CD4-positive, alpha-beta T cell treated with Interleukin-6 for 4 hours (primary cell): ENCODE data around the gene PRLH.

ENCODE experiments used
- DNase-seq: peaks from one replicate; pipeline ENCODE4 v3.0.0-alpha.2; 2020; ENCODE audit warnings: mixed read lengths

PRLH gene

GRCh38 chr2:237540223-237540775 is 26.1 kb upstream of the PRLH start:
- no peak for DNase-seq

DNA sequence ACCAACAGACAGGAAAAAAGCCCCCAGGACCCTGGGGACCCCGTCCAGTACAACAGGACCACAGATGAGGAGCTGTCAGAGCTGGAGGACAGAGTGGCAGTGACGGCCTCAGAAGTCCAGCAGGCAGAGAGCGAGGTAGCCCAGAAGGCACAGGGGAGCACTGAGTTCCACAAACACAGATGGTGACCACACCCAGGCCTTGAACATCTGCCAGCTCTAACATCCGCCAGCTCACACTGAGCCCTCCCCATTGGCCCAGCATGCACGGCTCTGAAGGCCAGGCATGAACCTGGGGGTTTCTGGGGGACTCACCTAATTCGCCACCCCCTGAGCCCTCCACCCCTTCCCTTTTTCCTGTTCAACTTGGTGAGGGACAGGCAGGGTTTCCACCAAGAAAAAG is 25.6 kb upstream of the PRLH start:
- no peak for DNase-seq

DNA sequence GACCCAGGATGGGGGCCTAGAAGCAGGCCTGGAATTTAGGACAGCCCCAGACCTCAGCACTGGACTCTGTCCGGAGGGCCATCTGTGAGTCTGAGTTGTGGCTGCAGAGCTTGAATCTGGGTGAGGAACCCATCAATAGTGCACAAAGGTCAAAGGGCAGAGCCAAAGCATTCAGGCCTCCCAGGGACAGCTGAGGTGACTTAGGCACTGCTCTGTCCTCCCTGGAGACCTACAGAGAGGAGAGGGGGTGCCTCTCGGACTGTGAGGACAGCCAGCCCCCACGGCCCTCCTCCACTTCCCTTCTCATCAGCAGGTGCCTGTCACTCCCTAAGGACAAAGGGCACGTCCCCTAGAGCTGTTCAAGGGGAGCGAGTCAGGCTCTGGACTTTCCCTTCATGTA is 25.1 kb upstream of the PRLH start:
- no peak for DNase-seq

GRCh38 chr2:237542001-237542704 is 24.2 kb upstream of the PRLH start:
- DNase-seq = no peak

DNA sequence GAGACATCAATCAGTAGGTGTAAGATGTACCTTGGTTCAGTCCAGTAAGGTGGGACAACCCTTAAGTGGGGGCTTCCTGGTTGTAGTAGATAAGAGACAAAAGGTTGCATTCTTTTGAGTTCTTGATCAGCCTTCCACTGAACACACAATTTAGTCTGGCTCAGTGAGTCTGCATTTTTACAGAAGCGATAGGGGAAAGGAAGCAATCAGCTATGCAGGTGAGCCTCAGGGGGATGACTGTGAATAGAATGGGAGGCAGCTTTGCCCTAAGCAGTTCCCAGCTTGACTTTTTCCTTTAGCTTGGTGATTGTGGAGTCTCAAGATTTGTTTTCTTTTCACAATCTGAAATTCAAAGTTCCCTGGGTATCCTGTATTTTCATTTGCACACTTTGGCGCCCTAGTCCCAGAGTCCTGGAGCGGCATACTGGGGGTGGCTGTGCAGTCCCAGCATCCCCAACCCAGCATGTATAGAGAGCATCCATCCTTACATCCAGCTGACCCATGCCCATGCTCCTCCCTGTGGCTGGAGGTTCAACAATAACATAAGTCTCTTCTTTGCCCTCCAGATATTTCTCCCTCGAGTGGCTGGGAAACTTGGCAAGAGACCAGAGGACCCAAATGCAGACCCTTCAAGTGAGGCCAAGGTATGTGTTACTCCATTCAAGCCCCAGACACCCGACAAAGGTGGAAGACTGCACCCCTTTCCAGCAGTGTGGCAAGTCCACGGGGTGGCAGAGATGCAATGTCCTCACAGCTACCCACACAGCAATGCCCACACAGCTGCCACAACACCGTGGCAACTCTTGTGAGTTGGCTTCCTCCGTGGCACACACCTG is 20.1 kb upstream of the PRLH start:
- DNase-seq = no peak

DNA sequence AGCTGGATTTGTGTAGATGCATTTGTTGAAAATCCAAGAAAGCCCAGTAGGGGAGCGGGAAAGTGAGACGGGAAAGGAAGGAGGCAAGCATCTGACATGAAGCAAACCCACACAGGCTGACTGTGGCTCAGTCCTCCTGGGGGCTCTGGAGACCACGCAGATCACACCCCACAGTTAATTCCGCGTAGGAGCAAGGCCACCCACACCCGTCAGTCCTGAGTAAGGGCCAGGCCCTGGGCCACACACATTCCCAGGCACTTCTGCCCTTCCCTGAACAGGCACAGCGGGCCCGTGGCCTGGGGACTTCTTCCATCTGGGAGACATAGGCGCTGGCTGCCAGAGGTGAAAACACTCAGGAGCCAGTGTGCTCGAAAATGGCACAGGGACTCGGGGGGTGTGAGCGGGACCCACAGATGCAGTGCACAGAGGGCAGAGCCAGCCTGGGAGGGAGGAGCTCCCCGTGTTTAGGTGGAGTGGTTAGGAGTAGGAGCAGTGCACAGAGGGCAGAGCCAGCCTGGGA is 19.4 kb upstream of the PRLH start:
- DNase-seq = no peak

DNA sequence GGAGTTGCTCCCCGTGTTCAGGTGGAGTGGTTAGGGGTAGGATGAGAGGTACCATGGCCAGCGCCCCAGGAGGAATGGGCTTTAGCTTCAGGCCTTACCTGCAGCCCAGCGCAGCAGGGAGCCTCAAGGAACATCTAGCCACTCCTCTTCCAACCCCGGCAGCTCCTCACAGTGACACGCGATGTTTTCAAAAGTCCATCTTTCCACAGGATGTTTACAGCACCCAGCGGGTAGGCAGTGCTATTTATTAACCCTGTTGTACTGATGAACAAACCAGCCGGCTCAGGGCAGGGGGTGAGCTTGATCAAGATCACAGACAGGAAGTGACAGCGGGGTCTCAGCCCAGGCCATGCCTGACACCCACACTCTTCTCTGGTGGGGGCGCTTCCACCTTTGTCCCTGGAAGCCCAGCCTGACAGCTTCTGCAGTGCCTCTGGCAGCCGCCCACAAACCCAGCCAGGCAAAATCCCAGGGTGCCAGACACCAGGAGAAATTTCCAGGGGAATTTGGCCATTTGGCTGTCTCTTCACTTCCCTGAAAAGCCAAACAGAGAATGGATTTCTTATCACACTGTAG is 18.4 kb upstream of the PRLH start:
- DNase-seq = no peak

DNA sequence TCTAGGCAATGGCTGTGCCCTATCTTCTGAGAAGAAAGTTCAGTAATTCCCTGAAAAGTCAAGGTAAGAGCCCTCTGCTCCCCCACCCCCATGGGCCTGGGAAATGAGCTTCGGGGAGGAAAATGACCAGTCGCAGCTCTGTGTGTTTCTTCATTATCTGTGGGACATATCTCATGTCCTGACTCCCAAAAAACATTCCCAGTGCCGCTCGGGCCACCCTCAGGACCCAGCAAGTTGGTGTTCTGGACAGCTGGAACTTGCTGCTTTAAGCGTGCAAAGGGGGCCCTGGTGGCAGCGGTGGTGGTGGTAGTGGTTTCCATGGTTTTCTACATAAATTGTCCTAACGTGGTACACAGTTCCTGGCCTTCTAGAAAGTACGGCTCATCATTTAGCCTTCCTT is 17.2 kb upstream of the PRLH start:
- DNase-seq = no peak

DNA sequence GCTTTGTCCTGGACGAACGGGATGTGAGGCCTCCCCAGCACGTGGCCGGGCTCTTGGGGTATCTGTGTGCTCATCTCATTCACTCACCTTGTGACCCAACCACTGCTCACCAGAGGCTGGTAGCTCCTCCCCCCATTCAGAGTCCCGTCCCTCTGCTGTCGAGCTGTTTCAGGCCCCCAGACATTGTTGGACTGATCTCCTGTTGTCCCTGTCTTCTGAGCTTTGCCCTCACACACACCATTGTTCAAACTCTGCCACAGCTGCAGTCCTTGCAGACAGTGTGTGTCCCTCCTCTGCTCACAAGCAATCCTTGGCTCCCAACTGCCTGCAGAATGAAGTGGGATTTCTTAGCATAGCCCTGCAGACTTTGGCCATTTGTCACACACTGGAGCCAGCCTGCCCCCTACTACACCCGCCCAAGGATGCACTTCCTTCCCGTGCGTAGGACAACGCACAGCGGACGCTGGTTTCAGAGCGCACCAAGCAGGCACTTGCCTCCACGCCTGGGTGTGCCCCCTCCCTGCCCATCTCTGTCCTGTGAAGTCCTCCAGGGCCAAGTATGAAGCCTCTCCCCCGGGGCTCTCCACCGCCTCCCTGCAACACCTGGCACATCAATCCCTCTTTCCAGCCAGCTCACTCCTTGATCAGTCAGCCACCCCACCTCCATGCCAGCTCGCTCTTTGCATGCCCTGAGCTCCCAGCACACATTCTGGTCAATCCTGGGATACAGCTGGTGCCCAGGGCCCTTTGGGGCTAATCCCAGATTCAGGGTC is 16.5 kb upstream of the PRLH start:
- DNase-seq = no peak

GRCh38 chr2:237551071-237551574 is 15.3 kb upstream of the PRLH start:
- DNase-seq = no peak

DNA sequence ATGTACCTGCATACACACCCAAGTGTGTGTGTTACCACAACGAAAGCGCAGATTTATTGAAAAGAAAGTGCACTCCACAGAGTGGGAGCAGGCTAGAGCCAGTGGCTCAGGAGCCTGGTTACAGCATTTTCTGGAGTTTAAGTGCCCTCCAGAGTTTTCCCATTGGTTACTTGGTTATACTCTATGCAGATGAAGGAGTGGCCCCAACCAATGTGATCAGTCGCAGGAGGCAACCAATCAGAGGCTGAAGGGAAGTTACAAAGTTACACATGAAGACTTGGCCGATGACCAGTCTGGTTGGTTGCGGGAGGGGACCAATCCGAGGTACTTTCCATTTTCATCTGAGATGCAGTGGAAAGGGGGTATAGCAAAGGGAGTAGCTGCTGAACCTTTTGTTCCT is 13.5 kb upstream of the PRLH start:
- DNase-seq = no peak

DNA sequence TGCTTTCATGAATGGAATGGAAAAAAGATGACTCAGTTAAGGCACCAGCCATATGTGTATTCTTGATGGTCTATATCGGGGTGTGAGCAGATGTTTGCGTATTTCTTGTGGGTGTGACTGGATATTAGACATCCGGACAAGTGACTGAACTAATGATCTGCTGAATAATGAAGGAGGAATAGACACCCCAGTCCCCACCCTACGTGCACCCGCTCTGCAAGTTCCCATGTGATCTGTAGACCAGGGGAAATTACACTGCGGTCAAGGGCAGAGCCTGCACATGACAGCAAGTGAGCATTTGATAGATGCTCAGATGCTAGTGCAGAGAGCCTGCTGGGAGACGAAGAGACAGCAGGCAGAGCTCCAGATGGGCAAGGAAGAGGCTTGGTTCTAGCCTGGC is 12.4 kb upstream of the PRLH start:
- DNase-seq = no peak

- no peak for DNase-seq
Measured at GRCh38 chr2:237555560-237555959, 10.8 kb upstream of the PRLH start.

- DNase-seq = peak; percentile 32
Measured at GRCh38 chr2:237556773-237557632, 9.4 kb upstream of the PRLH start.

DNA sequence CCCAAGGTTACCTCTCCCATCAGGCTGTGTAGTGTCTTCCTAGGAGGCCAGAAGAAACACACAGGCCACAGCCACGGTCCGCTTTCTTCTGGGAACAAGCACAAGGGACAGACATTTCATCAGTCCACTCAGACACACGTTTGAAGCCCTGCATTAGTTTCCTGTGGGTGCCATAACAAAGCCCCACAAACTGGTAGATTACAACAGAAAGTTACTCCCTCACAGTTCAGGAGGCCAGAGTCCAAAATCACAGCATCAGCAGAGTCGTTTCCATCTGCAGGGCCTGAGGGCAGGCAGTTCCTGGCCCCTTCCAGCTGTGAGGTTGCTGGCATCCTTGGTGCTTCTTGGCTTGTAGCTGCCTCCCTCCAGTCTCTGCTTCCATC is 8.8 kb upstream of the PRLH start:
- DNase-seq = no peak

GRCh38 chr2:237558961-237559641 is 7.3 kb upstream of the PRLH start:
- DNase-seq = no peak

DNA sequence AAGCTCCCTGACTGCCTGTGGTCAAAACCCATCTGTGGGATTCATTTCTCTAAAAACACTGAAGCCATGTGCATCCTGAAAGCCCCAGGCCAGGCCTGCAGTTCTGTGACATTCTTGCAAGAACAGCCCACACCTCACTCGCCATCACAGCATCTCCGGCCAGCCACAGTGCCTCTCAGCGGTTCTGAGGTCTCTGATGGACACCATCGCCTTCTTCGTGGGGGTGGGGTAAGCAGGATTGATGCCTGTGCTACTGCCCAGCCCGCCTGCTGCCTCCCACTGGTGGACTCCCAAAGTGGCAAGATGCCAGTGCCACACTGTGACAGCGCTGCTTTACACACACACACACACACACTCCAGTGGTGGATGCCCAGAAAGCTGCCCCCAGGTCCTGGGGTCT is 5.2 kb upstream of the PRLH start:
- no peak for DNase-seq

DNA sequence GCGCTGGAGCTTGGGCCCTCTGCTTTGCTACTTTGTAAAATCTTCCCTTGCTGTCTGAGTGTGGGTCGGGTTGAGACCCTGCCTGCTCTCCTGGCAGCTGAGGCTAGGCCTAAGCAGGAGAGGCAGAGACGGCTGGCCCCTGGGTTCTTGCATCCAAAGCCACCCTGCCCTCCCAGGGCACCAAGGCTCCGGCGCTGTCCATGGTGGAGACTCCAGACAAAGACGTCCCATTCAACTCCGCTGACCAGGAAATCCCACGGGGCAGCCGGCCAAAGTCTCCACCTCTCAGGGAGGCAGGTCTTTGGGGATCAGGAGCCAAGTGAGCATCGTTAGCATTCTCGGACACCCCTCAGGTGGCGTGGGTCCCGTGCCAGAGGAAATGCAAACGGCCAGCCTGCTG is 2.6 kb upstream of the PRLH start:
- no peak for DNase-seq

DNA sequence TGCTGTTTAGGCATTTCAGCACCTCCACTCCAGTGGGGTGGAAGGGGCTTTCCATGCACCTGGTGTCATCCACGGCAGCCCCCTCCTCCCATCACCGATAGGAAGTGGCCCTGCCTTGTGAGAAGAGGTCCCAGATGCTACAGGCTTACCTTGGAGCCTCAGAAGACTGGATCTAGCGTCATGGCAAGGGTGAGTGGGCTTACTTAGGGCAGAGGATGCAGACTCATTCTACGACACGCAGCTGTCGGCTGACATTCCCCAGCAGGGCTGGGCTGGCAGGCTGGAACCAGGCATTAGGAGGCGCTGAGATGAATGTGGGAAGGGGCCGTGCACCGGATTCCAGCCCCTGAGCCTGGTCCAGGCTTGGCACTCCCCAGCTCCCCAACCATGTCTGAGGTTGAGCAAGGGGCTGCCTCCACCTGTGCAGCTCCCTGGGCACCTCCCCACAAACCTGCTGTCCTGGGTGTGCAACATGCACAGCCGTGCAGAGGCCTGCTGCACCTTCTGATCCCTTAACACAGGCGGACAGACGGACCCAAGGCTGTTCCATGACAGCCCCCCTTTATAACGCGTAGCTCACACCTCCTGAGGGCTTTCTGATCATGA is 1.7 kb upstream of the PRLH start:
- DNase-seq = no peak

DNA sequence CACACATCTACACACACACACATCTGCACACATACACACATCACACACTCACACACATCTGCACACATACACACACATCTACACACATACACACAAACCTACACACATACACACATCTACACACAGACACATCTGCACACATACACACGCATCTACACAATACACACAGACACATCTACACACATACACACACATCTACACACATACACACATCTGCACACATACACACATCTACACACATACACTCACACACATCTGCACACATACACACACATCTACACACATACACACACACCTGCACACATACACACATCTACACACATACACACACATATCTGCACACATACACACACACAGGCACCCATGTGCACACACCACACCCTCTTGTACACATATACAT is 400 bp upstream of the PRLH start:
- no peak for DNase-seq
